DND-41 (cell line): ENCODE data around the gene PGLYRP1.

Experiments
- ATAC-seq: fragments of 200-7000 bp; cut with Tn5 transposase; 3 replicates; pipeline ENCODE4 v1.9.1; 2021; ENCODE audit warnings: low read depth; ENCODE audit not compliant: insufficient read depth
- DNase-seq: peaks from one replicate; pipeline ENCODE4 v3.0.0-alpha.2; 2020
- H2AFZ ChIP-seq: 2 replicates; pipeline ENCODE4 v1.6.0; 2012; ENCODE audit warnings: low read depth, low read length
- H3K27ac ChIP-seq: 2 replicates; pipeline ENCODE4 v1.5.1; 2012; ENCODE audit warnings: low read length, inconsistent platforms
- H3K27me3 ChIP-seq: fragments of 200-600 bp; sonication (generic); 2 replicates; pipeline ENCODE4 v1.6.0; 2012; ENCODE audit warnings: low read length, mild to moderate bottlenecking, inconsistent platforms; ENCODE audit not compliant: insufficient read depth, poor library complexity
- H3K36me3 ChIP-seq: 2 replicates; pipeline ENCODE4 v1.5.1; 2012; ENCODE audit warnings: low read length, inconsistent platforms; ENCODE audit not compliant: insufficient read depth
- H3K4me1 ChIP-seq: 2 replicates; pipeline ENCODE4 v1.5.1; 2012; ENCODE audit warnings: mild to moderate bottlenecking, low read length; ENCODE audit not compliant: insufficient read depth
- H3K4me2 ChIP-seq: 2 replicates; pipeline ENCODE4 v1.6.0; 2012; ENCODE audit warnings: mild to moderate bottlenecking, moderate library complexity, low read length, inconsistent platforms; ENCODE audit not compliant: insufficient read depth
- H3K4me3 ChIP-seq, 2 experiments: fragments of 200-600 bp in 1 of 2; shearing (Covaris generic) in 1 of 2; 2 replicates each; pipeline ENCODE4 v1.5.1; 2012 to 2016; ENCODE audit warnings: inconsistent platforms in 2 of 2, low read length in 2 of 2, mild to moderate bottlenecking in 2 of 2, low read depth in 1 of 2, moderate library complexity in 1 of 2
- H3K79me2 ChIP-seq: 2 replicates; pipeline ENCODE4 v1.6.0; 2012; ENCODE audit warnings: low read length, inconsistent platforms; ENCODE audit not compliant: insufficient read depth
- H3K9ac ChIP-seq: 2 replicates; pipeline ENCODE4 v1.6.0; 2012; ENCODE audit warnings: low read depth, mild to moderate bottlenecking, inconsistent platforms, low read length, moderate library complexity
- H3K9me3 ChIP-seq: 2 replicates; pipeline ENCODE4 v1.5.1; 2012; ENCODE audit warnings: low read length, moderate library complexity, mild to moderate bottlenecking, inconsistent platforms; ENCODE audit not compliant: insufficient read depth, severe bottlenecking
- H4K20me1 ChIP-seq: 2 replicates; pipeline ENCODE4 v1.6.0; 2012; ENCODE audit warnings: low read length; ENCODE audit not compliant: insufficient read depth
- CTCF ChIP-seq: IDR thresholded peaks from 2 replicates; pipeline ENCODE4 v1.5.1; 2012; ENCODE audit warnings: borderline replicate concordance, low read length, moderate library complexity, mild to moderate bottlenecking; ENCODE audit not compliant: poor library complexity, severe bottlenecking; ENCODE audit errors: extremely low read depth
- EZH2 ChIP-seq: IDR thresholded peaks from 3 replicates; pipeline ENCODE4 v1.6.1; 2012; ENCODE audit warnings: borderline replicate concordance, low read depth, mild to moderate bottlenecking, moderate library complexity, low read length, inconsistent platforms; ENCODE audit not compliant: severe bottlenecking

PGLYRP1 gene

GRCh38 chr19:46067691-46068090 is 44.8 kb upstream of the PGLYRP1 start:
- Histone ChIP-seq H3K4me2 (no peak overlapping the region), H3K9ac (no peak overlapping the region), H3K79me2 (no peaks in the 10 kb centered on the region), H3K4me3 (no peak overlapping the region), H4K20me1 (no peaks in the 10 kb centered on the region), H3K36me3 (no peaks in the 10 kb centered on the region), H3K27me3 (peaks cover 40% of the 10 kb centered on the region), H3K4me1 (no peaks in the 10 kb centered on the region), H3K27ac (no peak overlapping the region), H3K9me3 (no peaks in the 10 kb centered on the region), H2AFZ (no peak overlapping the region)
- no peak for ATAC-seq
- TF ChIP-seq CTCF (no peak), EZH2 (no peak)
- DNase-seq, result no peak

- no peak overlapping the region for H3K27ac ChIP-seq
- no peak overlapping the region for H3K9ac ChIP-seq
- TF ChIP-seq EZH2 (no peak), CTCF (no peak)
- no peaks in the 10 kb centered on the region for H3K79me2 ChIP-seq
- H3K4me2 ChIP-seq, result no peak overlapping the region
- ATAC-seq, result no peak
- no peaks in the 10 kb centered on the region for H3K4me1 ChIP-seq
- no peak for DNase-seq
- H4K20me1 ChIP-seq, result no peaks in the 10 kb centered on the region
- no peaks in the 10 kb centered on the region for H3K36me3 ChIP-seq
- no peaks in the 10 kb centered on the region for H3K9me3 ChIP-seq
- no peak overlapping the region for H3K4me3 ChIP-seq
- H3K27me3 ChIP-seq, result peaks cover 30% of the 10 kb centered on the region
- no peak overlapping the region for H2AFZ ChIP-seq
Observed at GRCh38 chr19:46066471-46066870, 43.6 kb upstream of the PGLYRP1 start.

GRCh38 chr19:46065486-46066071 is 42.7 kb upstream of the PGLYRP1 start:
- Histone ChIP-seq H2AFZ (no peak overlapping the region), H3K9ac (no peak overlapping the region), H3K4me3 (no peak overlapping the region), H3K9me3 (peaks cover 3% of the 10 kb centered on the region), H3K79me2 (no peaks in the 10 kb centered on the region), H3K27me3 (peaks cover 23% of the 10 kb centered on the region), H3K4me2 (no peak overlapping the region), H3K36me3 (no peaks in the 10 kb centered on the region), H4K20me1 (no peaks in the 10 kb centered on the region), H3K27ac (no peak overlapping the region), H3K4me1 (no peaks in the 10 kb centered on the region)
- ATAC-seq, result no peak
- DNase-seq, result no peak
- TF ChIP-seq EZH2 (no peak), CTCF (no peak)

- Histone ChIP-seq H3K9ac (no peak overlapping the region), H3K36me3 (no peaks in the 10 kb centered on the region), H3K79me2 (no peaks in the 10 kb centered on the region), H3K4me1 (no peaks in the 10 kb centered on the region), H3K27ac (no peak overlapping the region), H3K4me3 (no peak overlapping the region), H3K27me3 (peaks cover 4% of the 10 kb centered on the region), H3K4me2 (no peak overlapping the region), H2AFZ (no peak overlapping the region), H3K9me3 (peaks cover 16% of the 10 kb centered on the region), H4K20me1 (no peaks in the 10 kb centered on the region)
- DNase-seq (no peak), ATAC-seq (no peak)
- no peak for TF ChIP-seq EZH2
- TF ChIP-seq CTCF, result no peak
Observed at GRCh38 chr19:46063201-46063600, 40.3 kb upstream of the PGLYRP1 start.
